ENCODE results near the gene SPPL2C.

Gene SPPL2C

DNA sequence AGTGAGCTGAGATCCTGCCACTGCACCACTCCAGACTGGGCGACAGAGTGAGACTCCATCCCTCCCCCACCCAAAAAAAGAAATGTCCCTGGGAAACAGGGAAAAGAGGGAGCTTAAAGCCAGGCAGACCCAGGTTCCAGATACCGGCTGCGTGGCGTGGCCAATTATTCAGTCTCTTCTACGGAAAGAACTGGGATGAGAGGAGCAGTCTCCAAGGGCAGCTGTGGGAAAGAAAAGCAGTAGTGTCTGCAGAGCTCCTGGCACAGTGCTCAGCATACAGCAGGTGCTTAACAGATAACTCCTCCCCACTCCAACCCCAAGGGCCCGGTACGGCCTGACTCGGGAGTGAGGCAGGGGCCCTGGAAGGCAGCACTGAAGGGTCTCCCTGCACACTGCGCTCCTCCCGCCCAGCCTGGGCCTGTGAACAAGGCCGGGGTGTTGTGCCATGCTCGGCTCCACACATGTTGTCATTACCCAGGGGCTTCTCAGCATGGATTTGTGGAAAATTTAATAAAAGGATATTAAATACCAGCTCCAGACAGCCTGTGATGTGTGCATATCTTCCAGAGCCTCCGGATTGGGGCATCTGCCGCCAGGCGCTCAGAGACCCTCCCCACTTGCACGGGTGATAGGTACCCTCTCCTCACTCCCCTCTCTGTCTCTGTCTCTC is 17.6 kb upstream of the SPPL2C start:
- no peak overlapping the region for H3K27ac ChIP-seq

DNA sequence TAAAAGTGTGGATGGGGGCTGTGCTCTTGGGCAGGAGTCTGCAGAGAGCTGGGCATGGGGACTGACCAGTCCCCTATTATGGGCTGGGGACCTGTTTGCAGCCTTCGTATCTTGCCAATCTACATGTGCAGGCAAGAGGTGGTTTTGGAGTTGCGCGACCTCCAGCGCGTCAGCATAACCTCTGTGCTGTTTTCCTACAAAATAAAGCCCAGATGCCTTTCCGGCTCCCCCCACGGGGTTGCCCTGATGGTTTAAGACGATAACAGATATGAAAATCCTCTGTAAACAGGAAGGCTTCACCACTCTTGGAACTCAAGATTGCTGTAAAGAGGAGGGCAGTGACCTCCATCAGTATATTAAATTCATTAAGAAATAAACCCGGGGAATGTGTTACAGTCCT is 16.5 kb upstream of the SPPL2C start:
- no peak overlapping the region for H3K27ac ChIP-seq
- H3K4me3 ChIP-seq: no peak overlapping the region

More for the DNA sequence above, 17.6 kb upstream of the SPPL2C start:
- no peak overlapping the region for H3K4me3 ChIP-seq

GRCh38 chr17:45828582-45829133 is 16.0 kb upstream of the SPPL2C start:
- H3K4me3 ChIP-seq: no peak overlapping the region
- H3K27ac ChIP-seq: no peak overlapping the region

DNA sequence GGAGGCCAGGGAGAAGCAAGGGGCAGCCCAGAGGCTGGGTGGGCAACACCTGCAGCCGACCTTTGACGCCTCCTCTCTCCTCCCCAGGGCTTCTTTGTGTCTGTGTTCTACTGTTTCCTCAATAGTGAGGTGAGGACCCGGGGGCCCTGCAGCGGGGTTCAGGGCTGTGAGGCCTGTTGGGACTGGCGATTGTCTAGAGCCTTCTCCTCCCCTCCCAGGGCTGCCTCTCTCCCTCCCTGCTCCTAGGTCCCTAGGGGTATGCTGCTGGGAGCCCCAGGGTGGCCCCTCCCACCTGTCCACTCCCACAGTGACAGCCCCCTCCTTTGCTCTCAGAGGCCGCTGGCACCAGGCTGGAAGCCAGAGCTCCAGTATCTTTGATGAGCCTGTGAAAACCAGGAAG is 10.8 kb upstream of the SPPL2C start:
- no peak overlapping the region for H3K4me3 ChIP-seq

GRCh38 chr17:45834471-45835396 is 9.9 kb upstream of the SPPL2C start:
- no peak overlapping the region for H3K4me3 ChIP-seq
- no peak overlapping the region for H3K27ac ChIP-seq

More for the DNA sequence above, 10.8 kb upstream of the SPPL2C start:
- H3K27ac ChIP-seq: no peak overlapping the region

GRCh38 chr17:45835481-45835880 is 9.2 kb upstream of the SPPL2C start:
- Histone ChIP-seq H3K27ac (no peak overlapping the region), H3K4me3 (no peak overlapping the region)

DNA sequence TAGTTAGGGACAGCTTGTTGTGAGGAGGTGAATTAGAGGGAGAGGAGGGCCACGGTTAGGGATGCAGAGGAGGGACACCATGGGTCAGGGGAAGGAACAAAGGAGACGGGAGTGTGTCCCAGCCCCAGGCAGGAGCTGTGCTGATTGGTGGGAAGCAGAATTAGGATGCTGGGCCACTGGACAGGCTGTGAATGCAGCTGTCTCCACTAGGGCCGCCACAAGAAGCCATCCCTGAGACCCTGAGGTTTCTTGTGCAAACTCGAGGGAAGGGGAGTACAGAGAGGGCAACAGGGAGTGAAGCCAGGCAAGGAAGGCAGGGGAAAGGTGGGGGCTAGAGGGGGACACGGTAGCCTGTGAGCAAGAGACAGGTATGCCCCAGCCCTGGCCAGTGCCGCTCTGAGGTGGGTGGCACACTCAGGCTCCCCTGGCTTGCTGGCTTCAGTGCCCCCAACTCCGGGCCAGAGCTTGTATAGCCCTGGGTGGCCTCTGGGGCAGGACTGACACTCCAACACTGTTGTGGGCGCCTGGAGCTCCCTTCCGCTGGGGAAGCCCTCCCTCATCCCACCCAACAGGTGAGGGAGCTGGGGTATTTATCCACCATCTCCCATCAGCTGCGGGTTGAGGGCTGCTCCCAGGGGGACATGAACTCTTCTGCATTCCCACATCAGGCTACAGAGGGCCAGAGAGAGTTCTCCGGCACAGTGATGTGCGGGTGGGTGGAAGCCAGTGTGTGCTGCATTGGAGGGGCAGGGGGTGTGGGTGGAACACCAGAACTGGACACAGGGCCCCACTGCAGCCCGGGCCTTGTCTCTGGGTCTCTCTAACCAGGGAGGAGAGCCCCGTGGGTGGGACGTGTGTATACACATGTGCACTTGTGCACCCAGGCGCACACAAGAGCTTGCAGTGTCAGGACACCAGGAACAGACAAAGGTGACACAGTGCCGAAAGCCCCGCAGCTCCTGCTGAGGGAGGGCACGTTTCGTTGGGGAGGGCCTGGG is 8.3 kb upstream of the SPPL2C start:
- Histone ChIP-seq H3K27ac (no peak overlapping the region), H3K4me3 (no peak overlapping the region)

GRCh38 chr17:45837187-45837586 is 7.5 kb upstream of the SPPL2C start:
- H3K27ac ChIP-seq: no peak overlapping the region
- H3K4me3 ChIP-seq: no peak overlapping the region

- Histone ChIP-seq H3K4me3 (no peak overlapping the region), H3K27ac (no peak overlapping the region)
Measured at GRCh38 chr17:45837603-45838002, 7.1 kb upstream of the SPPL2C start.

GRCh38 chr17:45838751-45839295 is 5.9 kb upstream of the SPPL2C start:
- no peak overlapping the region for H3K4me3 ChIP-seq
- H3K27ac ChIP-seq: no peak overlapping the region

GRCh38 chr17:45839442-45839841 is 5.2 kb upstream of the SPPL2C start:
- H3K4me3 ChIP-seq: no peak overlapping the region
- H3K27ac ChIP-seq: no peak overlapping the region

DNA sequence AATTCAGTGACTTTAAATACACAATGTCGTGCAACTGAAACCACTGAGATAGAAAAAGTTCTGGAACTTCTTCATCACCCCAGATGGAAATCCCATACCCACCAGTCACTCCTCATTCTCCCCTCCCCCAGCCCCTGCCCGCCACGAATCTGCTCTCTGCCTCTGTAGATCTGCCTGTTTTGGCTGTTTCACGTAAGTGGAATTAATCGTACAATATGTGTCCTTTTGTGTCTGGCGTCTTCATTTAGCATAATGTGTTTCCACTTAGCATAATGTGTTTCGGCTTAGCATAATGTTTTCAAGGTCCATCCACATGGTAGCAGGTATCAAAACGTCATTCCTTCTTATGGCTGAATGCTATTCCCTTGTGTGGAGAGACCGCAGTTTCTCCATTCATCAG is 3.5 kb upstream of the SPPL2C start:
- no peak overlapping the region for H3K27ac ChIP-seq

GRCh38 chr17:45841883-45842525 is 2.7 kb upstream of the SPPL2C start:
- H3K4me3 ChIP-seq: no peak overlapping the region
- no peak overlapping the region for H3K27ac ChIP-seq

More for the DNA sequence above, 3.5 kb upstream of the SPPL2C start:
- H3K4me3 ChIP-seq: no peak overlapping the region

DNA sequence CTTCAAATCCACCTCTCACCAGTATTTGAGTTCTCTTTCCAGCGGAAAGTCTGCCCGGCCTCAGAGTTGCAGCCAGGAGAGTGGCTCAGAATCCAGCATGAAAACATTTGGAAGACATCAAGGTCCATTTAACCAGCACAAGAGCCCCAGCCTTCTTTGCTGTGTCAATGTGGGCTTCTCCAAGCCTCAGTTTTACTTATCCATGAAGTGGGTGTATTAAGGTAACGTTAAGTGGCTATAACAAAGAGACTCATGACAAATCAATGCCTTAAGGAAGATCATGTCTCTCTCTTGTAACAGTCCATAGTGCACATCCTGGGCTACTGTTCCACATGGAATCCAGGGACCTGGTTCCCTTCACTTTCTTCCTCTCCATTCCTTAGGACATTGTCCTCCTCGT is 959 bp upstream of the SPPL2C start:
- Histone ChIP-seq H3K4me3 (no peak overlapping the region), H3K27ac (no peak overlapping the region)

- no peak overlapping the region for H3K27ac ChIP-seq
Measured at GRCh38 chr17:45845376-45846185, 900 bp downstream of the SPPL2C start.

DNA sequence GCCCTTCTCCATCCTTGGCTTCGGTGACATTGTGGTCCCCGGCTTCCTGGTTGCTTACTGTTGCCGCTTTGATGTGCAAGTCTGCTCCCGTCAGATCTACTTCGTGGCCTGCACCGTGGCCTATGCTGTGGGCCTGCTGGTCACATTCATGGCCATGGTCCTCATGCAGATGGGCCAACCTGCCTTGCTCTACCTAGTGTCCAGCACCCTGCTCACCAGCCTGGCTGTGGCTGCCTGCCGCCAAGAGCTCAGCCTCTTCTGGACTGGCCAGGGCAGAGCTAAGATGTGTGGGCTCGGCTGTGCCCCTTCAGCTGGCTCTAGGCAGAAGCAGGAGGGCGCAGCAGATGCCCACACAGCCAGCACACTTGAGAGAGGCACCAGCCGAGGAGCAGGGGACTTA is 1.5 kb downstream of the SPPL2C start:
- Histone ChIP-seq H3K27ac (no peak overlapping the region), H3K4me3 (no peak overlapping the region)

More at GRCh38 chr17:45845376-45846185, 900 bp downstream of the SPPL2C start:
- no peak overlapping the region for H3K4me3 ChIP-seq

GRCh38 chr17:45846646-45847045 is 2.0 kb downstream of the SPPL2C start:
- H3K27ac ChIP-seq: no peak overlapping the region

DNA sequence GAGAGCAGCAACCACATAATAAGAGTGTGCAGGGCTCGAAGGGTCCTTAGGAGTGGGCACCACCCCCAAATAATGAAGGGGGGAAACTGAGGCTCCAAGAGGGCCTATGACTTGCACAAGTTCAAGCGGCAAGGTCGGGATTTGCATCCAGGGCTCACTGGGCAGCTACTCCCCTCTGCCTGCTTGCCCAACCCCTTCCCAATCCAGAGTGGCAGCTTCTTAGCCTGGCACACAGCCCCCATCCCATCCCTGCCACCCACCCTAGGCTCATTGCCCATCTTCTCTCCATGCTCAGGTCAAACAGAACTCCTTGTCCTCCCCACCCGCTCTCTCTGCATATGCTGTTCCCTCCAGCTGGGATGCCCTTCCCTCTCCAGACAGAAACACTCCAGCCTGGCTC is 2.4 kb downstream of the SPPL2C start:
- no peak overlapping the region for H3K4me3 ChIP-seq
- H3K27ac ChIP-seq: no peak overlapping the region

More at GRCh38 chr17:45846646-45847045, 2.0 kb downstream of the SPPL2C start:
- no peak overlapping the region for H3K4me3 ChIP-seq
